Mesothelial cell of epicardium (in vitro differentiated cells): ENCODE data around the gene PSMA1. TPM values are rescaled to one million over a fixed set of nuclear protein-coding genes. Genes with fewer than 3 reads are reported as not detected.

Source experiments
- DNase-seq, 2 experiments: peaks; one replicate each; pipeline ENCODE4 v3.0.0; 2021; ENCODE audit warnings: low spot score in 2 of 2; ENCODE audit not compliant: unreplicated experiment in 2 of 2
- H3K27ac Mint-ChIP-seq: 2 replicates; pipeline ENCODE4 v1.8.0; 2021; ENCODE audit warnings: mixed read lengths
- H3K27me3 Mint-ChIP-seq: 2 replicates; pipeline ENCODE4 v1.8.0; 2021; ENCODE audit warnings: low read depth, mixed read lengths
- H3K36me3 Mint-ChIP-seq: 2 replicates; pipeline ENCODE4 v1.8.0; 2021; ENCODE audit warnings: mixed read lengths
- H3K4me1 Mint-ChIP-seq: 2 replicates; pipeline ENCODE4 v1.8.0; 2021; ENCODE audit warnings: mixed read lengths
- H3K4me3 Mint-ChIP-seq: 2 replicates; pipeline ENCODE4 v1.8.0; 2021; ENCODE audit warnings: mild to moderate bottlenecking, moderate library complexity, mixed read lengths
- H3K9me3 Mint-ChIP-seq: 2 replicates; pipeline ENCODE4 v1.8.0; 2021; ENCODE audit warnings: mixed read lengths
- total RNA-seq: library from RNA; stranded (reverse); gene quantifications from 3 replicates; pipeline ENCODE4 v1.2.1, GENCODE V29; 2021
- TF ChIP-seq, protein P1 (sequence below): fragments of 200-600 bp; sonication (generic); IDR thresholded peaks from one replicate; pipeline ENCODE4 v1.5.0; 2021; ENCODE audit warnings: antibody characterized with exemption; ENCODE audit not compliant: unreplicated experiment

The PSMA1 gene
- total RNA-seq, 1 donor from 2014 or later: 133 TPM

- peak in 1 of 2 experiments; percentile 47 for DNase-seq
- H3K36me3 Mint-ChIP-seq: peaks cover 28% of the 10 kb centered on the region
- TF ChIP-seq, protein P1, sequence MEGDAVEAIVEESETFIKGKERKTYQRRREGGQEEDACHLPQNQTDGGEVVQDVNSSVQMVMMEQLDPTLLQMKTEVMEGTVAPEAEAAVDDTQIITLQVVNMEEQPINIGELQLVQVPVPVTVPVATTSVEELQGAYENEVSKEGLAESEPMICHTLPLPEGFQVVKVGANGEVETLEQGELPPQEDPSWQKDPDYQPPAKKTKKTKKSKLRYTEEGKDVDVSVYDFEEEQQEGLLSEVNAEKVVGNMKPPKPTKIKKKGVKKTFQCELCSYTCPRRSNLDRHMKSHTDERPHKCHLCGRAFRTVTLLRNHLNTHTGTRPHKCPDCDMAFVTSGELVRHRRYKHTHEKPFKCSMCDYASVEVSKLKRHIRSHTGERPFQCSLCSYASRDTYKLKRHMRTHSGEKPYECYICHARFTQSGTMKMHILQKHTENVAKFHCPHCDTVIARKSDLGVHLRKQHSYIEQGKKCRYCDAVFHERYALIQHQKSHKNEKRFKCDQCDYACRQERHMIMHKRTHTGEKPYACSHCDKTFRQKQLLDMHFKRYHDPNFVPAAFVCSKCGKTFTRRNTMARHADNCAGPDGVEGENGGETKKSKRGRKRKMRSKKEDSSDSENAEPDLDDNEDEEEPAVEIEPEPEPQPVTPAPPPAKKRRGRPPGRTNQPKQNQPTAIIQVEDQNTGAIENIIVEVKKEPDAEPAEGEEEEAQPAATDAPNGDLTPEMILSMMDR: no peak
- peaks cover 25% of the 10 kb centered on the region for H3K4me1 Mint-ChIP-seq
- peak overlapping the region; percentile 99 for H3K4me3 Mint-ChIP-seq
- peak overlapping the region; percentile 99 for H3K27ac Mint-ChIP-seq
- H3K27me3 Mint-ChIP-seq: no peaks in the 10 kb centered on the region
- peaks cover 10% of the 10 kb centered on the region for H3K9me3 Mint-ChIP-seq
Measured at GRCh38 chr11:14499178-14499559, 21.0 kb downstream of the PSMA1 start.

DNA sequence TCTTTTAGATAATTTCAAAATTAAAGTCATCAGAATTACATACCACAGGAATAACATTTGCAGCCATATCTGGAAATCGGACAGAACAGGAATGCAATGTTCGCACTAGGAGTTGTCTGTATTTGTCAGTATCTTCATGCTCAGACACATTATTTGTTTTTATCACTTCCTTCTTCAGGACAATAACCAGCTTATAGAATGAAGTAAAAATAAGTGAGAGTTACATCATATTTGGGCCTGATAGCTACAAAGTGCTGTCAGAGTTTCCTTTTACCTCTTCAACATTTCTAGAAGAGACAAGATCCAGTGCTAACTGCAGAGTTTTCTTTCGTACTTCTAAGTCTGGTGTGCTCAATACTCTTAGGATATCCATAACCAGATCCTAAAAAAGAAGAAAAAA lies 39.5 kb downstream of the PSMA1 start:
- Mint-ChIP-seq H3K27me3 (no peaks in the 10 kb centered on the region), H3K9me3 (no peaks in the 10 kb centered on the region), H3K36me3 (peaks cover 29% of the 10 kb centered on the region), H3K4me1 (no peaks in the 10 kb centered on the region), H3K27ac (no peak overlapping the region), H3K4me3 (no peak overlapping the region)
- TF ChIP-seq, protein P1: no peak
- no peak for DNase-seq

GRCh38 chr11:14471127-14471526 lies 49.1 kb downstream of the PSMA1 start:
- Mint-ChIP-seq H3K4me1 (no peaks in the 10 kb centered on the region), H3K36me3 (peaks cover 43% of the 10 kb centered on the region), H3K27ac (peak overlapping the region; percentile 52), H3K27me3 (no peaks in the 10 kb centered on the region), H3K4me3 (no peak overlapping the region), H3K9me3 (no peaks in the 10 kb centered on the region)
- TF ChIP-seq, protein P1: no peak
- DNase-seq: no peak

DNA sequence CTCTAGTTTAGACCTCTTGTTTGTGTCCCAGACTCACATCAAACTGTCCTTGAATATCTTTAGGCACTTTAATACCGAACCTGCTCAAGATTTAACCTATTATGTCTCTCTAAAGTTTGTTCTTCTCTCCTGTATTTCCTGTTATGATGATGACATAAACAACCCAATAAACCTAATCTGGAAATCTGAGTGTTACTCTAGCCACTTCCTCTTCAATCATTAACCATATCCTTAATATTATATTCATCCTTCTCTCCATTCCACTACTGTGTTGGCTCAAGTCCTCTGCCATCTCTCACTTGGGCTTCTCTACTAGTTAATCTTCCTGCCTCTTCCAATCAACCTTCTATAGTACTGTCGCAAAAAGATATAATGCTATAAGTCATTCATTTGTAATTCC lies 56.6 kb downstream of the PSMA1 start:
- TF ChIP-seq, protein P1: no peak
- Mint-ChIP-seq H3K4me1 (no peaks in the 10 kb centered on the region), H3K9me3 (no peaks in the 10 kb centered on the region), H3K36me3 (peaks cover 28% of the 10 kb centered on the region), H3K27me3 (no peaks in the 10 kb centered on the region), H3K4me3 (no peak overlapping the region), H3K27ac (no peak overlapping the region)
- no peak for DNase-seq

GRCh38 chr11:14460147-14460546 lies 60.0 kb downstream of the PSMA1 start:
- Mint-ChIP-seq H3K4me3 (no peak overlapping the region), H3K4me1 (no peaks in the 10 kb centered on the region), H3K27me3 (no peaks in the 10 kb centered on the region)

More at GRCh38 chr11:14460147-14460546, 60.0 kb downstream of the PSMA1 start:
- Mint-ChIP-seq H3K27ac (no peak overlapping the region), H3K36me3 (peaks cover 25% of the 10 kb centered on the region), H3K9me3 (no peaks in the 10 kb centered on the region)
- DNase-seq: no peak
- TF ChIP-seq, protein P1: no peak
